ENCODE measurements around the gene HERPUD1.

DNA sequence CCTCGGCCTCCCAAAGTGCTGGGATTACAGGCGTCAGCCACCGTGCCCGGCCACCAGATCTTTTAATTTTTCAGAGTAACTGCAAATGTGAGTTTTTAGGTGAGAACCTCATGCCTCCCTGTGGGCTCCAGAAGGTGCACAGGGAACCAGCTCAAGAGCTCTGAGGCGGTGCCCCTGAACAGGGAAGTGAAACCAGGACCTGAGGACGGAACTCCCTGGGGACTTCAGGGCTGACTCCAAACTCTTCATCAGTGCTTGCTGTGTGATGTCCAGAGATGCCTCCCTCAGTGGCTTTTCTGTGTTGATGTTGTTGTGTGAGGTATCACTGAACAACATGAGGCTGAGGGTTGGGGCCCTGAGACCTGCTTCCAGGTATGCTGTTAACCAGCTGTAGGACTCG, 43.1 kb upstream of the HERPUD1 start:
- TF ChIP-seq, protein P1, sequence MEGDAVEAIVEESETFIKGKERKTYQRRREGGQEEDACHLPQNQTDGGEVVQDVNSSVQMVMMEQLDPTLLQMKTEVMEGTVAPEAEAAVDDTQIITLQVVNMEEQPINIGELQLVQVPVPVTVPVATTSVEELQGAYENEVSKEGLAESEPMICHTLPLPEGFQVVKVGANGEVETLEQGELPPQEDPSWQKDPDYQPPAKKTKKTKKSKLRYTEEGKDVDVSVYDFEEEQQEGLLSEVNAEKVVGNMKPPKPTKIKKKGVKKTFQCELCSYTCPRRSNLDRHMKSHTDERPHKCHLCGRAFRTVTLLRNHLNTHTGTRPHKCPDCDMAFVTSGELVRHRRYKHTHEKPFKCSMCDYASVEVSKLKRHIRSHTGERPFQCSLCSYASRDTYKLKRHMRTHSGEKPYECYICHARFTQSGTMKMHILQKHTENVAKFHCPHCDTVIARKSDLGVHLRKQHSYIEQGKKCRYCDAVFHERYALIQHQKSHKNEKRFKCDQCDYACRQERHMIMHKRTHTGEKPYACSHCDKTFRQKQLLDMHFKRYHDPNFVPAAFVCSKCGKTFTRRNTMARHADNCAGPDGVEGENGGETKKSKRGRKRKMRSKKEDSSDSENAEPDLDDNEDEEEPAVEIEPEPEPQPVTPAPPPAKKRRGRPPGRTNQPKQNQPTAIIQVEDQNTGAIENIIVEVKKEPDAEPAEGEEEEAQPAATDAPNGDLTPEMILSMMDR (conservative IDR thresholded peaks at IDR 0.05) = no peak
- TF ChIP-seq EZH2 (IDR thresholded peaks at IDR 0.05; ENCODE audit: low read depth) = no peak
